HPDE6-E6E7 (cell line): ENCODE measurements around the gene C16orf78.

Experiments used
- DNase-seq: peaks from one replicate; pipeline ENCODE4 v3.0.0; 2011; ENCODE audit warnings: missing footprints; ENCODE audit errors: extremely low spot score

The C16orf78 gene, protein sequence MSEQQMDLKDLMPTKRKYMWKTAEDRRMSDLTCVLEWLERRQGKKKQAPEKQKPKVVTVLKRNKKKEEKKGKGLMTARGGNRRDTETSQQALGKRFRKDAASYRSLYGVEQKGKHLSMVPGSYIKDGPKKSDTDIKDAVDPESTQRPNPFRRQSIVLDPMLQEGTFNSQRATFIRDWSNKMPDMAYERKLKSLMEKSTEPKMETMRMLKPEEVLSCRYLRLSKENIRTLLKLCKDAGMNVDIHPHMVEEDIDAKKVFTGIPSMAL

DNA sequence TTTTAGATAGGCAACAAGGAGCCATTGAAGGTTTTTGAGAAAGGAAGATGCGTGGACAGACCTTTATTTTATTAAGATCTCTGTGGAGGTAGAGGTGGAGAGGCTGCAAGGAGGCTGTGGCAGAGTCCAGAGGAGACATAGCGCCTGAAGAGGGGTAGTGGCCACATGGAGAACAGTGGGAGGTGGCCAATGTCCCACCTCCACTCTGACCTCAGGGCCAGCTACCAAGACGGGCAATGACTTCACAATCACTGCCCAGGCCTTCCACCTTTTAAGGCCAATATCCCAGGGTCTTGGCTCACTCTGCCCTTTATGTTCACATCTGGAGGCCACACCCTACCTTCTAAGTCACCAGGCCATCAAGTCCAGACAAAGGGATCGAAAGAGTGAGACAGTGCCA lies at the start of gene C16orf78:
C16orf78 (plus strand) TSS at position 301 of the 400 bp plus-strand sequence. CDS start 136 bp downstream, outside the sequence.
- no peak for DNase-seq

DNA sequence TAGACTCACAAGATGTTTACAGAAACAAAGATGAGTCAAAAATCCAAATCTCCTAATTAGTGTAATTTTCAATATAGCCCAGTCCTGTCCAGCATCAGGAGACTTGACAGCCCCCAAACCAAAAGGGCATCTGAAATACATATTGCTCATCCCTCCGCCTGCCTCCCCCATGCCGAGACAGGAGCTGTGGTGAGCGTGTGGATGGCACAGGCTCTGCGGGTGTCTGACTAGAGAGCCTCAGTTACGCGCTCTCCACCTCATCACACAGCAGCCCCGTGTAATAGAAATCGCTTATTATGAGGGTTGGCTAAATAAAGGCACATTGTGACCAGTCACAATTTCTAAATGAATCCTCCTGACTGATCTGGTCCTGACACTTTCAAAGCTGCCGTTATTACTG lies 48.9 kb upstream of the C16orf78 start:
- no peak for DNase-seq

DNA sequence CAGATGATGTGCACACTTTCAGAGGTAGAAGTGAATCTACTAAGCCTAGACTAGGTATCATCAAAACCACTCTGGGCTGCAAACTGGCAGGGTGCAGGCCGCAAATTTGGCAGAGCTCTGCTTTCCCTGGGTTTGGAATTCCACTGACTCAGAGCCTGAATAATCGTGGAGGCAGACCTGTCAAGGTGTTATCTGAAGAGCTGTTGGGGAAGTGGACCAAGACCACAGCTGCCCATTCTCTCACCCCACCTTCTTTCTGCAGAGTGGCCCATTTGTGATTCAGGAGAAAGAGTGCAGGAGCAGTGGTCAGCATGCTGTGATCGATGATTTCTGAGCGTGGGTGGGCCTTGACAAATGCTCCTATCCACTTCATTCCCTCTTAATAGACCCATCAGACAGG lies 46.1 kb upstream of the C16orf78 start:
- DNase-seq, result no peak

DNA sequence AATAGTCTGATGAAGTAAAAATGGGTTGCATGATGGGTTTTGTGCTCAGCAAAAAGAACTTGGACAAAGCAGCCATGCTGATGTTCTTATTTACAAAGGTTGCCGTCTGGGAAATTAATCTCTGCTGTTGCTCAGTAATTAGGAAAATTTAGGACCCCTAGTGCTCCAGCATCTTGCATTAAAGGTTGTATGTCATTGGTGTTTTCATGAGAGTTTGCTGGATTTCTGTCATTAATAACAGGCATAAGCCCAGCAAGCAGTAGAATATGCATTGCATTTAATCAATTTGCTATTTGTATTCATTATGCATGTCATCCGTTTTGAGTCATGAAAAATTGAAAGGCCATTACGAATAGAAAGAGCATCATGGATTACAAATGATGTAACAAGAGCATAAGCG lies 45.3 kb upstream of the C16orf78 start:
- DNase-seq, result no peak

DNA sequence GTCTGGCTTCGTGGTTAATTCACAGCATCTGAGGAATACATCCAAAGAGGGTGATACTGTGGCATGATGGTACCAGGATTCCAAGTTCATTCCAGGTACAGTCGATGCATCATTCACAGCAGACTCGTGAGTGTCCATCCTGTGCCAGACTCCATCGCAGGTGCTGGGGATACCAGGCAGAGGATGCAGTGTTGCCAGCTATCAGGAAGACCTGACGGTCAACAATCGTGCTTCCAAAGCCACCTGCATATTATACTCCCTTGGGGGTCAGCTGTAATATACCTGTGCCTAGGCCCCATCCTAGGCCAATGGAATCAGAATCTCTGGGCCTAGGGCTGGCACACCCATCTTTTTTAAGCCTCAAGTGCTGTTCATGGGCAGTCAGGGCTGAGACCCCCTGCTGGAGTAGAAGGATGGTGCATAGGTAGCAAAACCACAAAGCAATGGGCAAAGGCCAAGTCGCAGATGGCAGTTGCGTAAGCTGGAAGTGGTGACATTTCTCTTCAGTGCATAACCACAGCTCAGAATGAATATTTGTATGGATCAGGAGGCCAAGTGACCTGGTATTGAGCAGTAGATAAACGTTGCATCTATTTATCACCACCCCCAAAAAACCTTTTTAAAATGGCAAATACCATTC lies 42.9 kb upstream of the C16orf78 start:
- DNase-seq, result no peak

DNA sequence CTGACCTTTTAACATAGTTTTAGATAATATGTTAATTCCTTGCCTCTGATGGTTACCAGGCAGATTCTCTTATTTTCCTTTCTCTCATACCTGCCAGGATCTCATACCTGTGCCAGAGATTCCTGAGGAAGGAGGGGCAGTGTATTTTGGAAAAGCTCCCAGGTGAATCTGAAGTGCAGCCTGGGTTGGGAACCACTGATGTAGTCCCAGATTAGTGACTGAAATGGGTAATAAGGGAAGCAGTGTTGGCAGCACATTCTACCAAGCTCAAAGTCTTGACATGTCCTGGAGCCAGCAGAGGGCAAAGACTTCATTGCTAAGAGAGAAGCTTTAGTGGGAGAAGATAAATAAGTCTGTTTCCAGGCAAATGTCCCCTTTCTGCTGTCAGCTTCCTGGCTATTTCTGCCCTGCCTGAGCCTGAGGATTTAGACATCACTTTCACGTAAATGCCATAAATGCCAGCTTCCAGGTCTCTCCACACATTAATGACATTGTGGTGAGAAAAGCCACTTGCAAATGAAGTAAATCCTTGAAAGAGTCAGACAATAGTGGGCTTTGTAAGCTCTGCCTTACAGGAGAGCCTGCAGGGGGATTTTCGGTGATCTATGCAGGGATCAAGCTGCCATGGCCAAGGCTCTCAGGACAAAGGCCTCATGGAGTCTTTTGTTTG lies 40.9 kb upstream of the C16orf78 start:
- DNase-seq, result no peak

DNA sequence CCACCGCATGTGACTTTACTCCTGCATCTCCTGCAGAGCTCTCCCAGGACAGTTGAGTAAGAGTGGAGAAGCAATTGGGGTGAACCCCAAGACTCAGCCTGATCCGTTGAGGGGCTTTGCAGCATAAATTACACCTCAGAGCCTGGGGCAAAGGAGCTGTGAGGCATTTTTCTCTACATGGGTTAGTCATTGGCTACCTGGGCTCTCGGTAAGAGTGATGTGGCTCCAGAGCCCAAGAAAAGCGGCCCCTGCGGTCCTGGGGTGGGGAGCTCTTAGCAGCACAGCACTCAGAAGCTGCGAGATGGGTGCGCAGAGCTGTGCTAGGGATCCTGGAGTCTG lies 40.4 kb upstream of the C16orf78 start:
- DNase-seq, result no peak

DNA sequence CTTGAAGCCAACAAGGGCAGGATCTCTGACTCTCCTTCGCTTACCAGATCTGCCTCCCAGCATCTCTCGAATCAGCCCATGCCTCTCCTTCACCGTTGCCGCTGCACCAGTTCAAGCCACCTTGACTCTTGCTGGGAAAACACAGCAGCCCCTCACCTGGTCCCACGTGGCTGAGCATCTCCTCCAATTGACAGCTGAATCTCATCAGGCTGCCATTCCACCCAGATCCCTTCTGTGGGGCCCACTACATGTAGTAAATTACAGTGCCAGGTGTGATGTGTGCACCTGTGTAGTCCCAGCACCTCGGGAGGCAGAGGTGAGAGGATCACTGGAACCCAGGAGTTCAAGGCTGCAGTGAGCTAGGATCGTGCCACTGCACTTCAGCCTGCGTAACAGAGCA lies 37.8 kb upstream of the C16orf78 start:
- no peak for DNase-seq

DNA sequence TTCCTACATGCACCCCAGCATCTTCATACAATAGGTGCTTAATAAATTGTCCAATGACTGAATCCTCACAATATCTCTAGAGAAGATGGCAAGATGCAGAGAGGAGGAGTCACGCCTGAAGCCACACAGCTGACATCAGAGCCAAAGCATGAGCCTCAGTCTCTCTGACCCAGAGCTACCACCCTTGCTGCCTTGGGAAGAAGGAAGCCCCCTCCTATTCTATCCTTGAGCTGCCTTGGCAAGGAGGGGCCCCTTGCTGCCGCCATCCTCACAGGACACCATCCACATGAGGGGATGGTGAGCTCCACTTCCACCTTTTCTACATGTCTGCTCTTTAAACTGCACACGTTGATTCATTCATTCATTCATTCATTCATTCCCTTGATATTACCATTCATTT lies 37.0 kb upstream of the C16orf78 start:
- no peak for DNase-seq

DNA sequence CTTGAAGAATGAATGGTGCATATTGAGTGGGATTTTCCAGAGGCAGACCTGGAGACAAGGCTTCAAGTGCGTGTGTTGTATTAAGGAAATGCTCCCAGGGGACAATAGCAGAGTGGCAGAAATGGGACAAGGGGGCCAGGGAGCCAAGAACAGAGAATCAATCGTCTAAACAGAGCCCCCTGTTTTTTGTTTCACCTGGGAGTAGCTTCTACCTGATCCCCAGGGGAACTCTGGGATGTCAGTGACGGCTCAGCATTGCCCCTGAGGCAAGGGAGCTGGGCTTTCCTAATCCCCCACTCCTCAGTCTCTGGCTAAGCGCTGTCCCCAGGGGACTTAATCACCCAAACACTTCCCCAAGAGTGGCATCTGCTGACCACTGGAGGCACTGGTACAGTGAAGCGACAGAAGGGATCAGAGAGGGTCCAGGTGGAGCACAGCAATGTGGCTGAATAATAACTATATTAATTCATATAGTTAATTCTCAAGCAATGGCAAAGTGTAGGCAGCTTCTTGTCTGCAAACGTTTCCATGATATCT lies 35.7 kb upstream of the C16orf78 start:
- no peak for DNase-seq

DNA sequence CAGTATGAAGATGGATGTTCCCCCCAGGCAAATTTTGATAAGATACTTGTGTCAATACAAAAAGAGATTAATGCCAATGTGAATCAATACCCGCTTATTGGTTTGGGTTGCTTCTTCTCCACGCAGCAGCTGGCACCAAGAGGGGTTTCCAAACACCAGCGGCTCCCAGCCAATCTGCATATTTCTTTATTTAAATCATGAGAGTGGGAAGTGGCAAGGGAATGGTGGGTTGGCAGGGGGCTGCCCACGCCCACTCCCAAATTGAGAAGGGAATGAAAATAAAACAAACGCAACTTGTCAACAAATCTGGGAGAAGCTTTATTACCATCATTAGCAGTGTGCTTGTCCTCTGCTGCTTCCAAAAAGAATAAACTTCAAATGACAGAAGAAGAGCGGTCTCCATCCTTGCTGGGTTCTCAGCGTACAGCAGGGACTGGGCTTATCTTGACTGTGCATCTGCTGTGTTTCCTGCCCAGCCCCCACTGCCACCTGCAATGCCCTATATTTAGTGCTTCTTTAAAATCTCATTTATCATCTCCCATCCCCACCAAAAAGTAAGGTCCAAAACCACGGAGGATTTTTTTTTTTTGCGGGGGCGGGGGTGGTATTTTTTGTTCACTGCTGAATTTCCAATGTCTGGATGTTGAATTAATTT lies 34.9 kb upstream of the C16orf78 start:
- DNase-seq, result no peak

DNA sequence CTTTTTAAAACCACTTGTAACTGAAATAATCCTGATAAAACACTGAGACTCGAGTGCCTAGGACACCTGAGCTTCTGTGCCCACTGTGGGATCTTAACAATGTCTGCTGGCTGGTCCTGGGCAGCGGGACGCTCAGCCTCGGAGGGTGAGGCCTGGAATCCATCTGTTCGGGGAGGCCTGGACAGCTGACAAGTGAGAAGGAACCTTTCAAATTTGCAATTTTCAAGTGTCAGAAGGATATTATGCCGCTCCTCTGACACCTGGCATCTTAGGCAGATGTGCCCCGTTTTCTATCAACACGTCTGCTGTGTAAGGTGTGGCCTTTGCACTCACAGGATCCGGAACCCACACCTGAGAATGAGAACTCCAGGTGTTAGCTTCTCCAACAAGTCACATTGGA lies 33.1 kb upstream of the C16orf78 start:
- no peak for DNase-seq

DNA sequence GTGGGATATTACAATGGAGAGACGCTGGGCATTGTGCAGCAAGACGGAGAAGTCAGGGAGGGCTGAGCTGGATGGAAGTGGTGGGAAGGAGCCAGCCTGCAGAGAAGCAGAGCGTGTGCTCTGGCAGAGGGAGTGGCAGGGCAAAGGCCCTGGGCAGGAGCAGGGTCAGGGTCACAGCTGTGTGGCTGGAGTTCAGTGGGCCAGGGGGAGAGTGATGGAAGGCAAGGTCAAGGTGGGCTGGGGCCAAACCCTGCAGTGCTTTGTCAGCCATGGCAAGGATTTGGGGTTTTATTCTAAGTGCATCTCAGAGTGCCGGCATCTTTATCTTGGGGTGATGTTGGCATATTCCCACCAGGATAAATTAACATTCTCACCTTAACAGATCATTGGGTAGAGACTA lies 31.9 kb upstream of the C16orf78 start:
- DNase-seq, result no peak

DNA sequence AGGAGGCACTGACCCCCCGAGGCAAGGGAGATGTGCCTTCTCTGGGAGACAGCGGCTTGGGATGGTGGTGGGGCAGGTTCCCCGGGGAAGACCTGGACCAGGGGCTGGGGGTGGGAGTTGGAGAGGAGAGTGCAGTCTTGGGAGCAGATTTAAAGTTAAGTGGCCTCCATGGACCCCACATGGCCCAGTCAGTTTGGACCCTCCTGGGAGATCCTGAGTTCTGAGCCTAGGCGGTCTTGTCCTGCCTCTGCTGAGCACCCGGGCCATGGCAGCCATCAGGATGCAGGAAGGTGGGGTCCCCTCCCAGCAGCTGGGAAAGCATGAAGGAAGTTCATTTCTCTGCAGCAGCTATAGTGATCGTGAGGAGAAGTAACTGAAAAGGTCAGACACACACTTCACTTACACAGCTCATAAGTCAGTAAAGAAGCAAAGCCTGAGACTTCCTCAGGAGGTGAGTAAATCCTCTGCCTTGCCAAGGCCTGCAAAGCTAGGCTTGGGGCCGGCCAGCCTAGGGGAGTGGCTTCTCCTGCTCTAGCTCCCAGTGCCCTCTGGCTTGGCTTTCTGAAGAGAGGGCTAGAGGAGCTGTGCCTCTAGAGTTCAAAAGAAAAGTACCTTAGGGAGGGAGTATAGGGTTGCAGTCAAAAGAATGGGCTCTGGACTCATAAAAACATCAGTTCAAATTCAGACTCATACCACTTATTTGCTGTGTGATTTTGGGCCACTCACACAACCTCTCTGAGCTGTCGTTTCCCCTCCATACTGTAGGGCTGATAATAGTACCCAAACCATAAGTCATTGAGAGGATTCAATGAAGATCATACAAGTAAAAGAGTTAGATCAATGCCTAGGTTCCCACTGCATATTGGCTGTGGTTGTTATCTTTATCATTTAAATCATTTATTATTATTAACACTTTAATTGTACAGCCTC lies 31.0 kb upstream of the C16orf78 start:
- DNase-seq, result no peak

DNA sequence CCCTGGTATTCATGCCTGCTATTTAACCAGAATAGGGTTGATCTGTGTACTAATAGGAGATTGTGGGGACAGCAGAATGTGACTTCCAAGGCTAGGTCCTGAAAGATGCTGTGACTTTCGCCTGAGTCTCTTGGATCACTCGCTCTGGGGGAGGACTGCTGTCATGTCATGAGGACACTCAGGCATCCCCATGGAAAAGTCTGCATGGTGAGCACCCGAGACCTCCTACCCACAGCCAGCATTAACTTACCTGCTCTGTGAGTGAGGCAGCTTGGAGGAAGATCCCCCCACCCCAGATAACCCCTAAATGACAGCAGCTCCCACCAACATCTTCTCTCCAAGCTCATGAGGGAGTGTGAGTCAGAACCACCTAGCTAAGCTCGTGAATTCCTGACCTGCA lies 30.3 kb upstream of the C16orf78 start:
- no peak for DNase-seq

DNA sequence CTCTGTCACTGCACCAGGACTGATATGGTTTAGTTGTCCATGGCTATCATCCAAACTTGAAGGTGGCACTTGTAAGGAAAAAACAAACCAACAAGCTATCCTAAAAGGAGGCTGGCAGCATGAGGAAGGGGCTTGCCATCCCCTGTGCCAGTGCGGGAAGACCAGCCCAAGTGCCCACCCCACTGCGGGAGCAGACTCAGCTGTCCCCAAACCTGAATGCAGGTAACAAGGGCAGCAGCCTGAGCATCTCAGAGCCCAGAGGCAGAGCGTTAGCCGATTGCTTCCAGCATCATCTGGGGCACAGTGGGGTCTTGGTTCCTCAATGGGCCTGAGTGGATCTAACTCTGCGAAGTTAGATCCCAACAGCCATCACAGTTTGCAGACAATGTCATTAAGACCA lies 29.2 kb upstream of the C16orf78 start:
- no peak for DNase-seq

DNA sequence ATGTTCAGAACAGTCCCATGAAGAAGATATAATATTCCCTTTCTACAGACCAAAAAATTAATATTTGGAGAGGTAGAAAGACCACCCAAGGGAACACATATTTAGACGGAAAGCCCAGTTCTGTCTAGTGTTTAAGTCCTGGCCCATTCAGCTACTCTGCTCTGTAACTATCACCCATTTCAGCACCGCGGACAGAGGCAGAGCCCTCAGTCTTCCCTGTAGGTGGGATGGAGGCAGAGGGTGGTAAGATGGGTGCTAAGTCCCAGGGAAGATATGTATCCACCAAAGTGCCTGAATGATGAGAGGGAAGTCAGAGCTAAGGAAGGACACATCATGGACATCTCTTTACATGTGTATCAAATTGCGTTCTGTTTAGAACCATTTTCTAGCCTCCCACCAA lies 27.8 kb upstream of the C16orf78 start:
- DNase-seq, result no peak

DNA sequence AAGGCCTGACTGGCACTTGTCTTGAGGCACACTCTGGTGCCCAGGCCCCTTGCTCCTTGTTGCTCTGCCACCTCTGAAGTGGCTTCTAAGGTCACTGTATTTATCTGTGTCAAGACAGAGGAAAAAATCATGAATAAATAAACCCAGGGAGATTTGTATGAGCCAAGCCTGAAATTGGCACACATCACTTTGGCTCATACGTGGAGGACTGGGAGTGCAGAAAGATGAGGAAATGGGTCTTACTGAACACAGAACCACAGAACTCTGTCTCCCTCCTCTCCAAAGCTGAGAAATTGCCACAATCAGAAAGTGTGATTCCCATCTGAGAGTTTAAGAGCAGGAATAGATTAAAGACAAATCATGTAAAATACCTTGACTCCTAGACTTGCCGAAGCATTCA lies 27.1 kb upstream of the C16orf78 start:
- DNase-seq, result no peak

DNA sequence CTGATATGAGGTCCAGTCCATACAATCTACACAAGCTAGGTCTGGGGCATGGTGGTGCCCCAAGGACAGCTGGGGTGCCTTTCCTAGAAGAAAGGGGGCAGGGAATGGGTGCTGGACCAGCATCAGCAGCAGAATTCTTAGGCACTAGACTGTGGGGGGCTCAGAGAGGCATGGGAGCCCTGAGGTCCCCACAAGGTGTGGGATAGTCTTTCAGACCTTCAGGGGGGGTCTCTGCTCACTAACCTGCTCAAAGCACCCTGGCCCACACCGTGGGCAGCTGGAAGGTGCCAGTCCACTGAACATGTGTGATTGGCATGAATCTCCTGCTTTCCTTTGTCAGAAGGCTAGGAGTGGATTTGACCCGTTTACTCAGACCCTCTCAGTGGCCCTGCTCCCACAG lies 26.1 kb upstream of the C16orf78 start:
- no peak for DNase-seq

DNA sequence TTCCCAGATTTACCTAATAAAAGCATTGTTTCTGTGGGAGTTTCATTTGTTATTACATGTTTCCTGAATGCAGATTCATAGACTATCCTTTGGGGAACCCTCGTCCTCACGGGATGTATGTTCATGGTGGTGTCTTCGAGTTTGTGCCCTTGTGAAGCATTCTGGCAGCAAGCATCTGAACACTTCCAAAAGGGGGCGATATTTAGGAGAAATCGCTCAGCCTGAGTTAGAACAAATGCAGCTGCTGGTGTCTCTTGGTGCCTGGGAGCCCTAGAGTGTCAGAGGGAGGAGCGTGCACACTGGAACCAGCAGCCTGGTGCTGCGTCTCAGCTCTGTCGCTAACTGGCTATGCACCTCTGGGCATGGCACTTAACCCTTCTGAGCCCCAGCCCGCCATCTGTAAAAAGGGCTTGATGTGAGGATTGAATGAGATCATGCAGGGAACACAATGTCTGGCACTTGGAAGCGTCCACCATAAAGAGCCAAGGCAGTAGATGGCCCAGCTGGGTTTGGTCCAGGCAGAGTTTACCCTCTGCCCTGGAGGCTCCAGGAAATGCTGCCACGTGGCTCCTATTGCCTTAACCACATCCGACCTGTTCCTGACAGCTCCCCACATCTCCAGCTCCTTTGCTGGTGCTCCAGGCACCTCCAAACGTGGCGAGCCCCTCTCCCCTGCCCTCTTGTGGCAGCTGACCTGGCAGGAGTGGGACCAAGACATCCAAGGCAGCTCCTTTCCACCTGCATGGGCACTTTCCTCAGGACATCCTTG lies 25.0 kb upstream of the C16orf78 start:
- no peak for DNase-seq
